Activated naive CD8-positive, alpha-beta T cell treated with anti-CD3 and anti-CD28 coated beads, Interleukin-2, amount 50 U/mL, for 16 hours (primary cell): ENCODE measurements around the gene SMARCAL1.

ENCODE experiments used
- DNase-seq: peaks from one replicate; pipeline ENCODE4 v3.0.0-alpha.2; 2020; ENCODE audit warnings: low read depth, low spot score

Gene SMARCAL1

GRCh38 chr2:216426938-216427337, 14.7 kb downstream of the SMARCAL1 start:
- DNase-seq: no peak

- DNase-seq: no peak
Observed at GRCh38 chr2:216428618-216429350, 16.5 kb downstream of the SMARCAL1 start.

GRCh38 chr2:216429428-216429827, 17.1 kb downstream of the SMARCAL1 start:
- no peak for DNase-seq

- DNase-seq: no peak
Observed at GRCh38 chr2:216430811-216431530, 18.7 kb downstream of the SMARCAL1 start.

GRCh38 chr2:216431531-216431856, 19.2 kb downstream of the SMARCAL1 start:
- no peak for DNase-seq

- no peak for DNase-seq
Observed at GRCh38 chr2:216436383-216436782, 24.1 kb downstream of the SMARCAL1 start.

GRCh38 chr2:216441308-216442010, 29.2 kb downstream of the SMARCAL1 start:
- DNase-seq: no peak

GRCh38 chr2:216445501-216445900, 33.2 kb downstream of the SMARCAL1 start:
- no peak for DNase-seq

- no peak for DNase-seq
Observed at GRCh38 chr2:216446343-216446742, 34.1 kb downstream of the SMARCAL1 start.

GRCh38 chr2:216447293-216447692, 35.0 kb downstream of the SMARCAL1 start:
- DNase-seq: no peak

- no peak for DNase-seq
Observed at GRCh38 chr2:216448829-216449228, 36.5 kb downstream of the SMARCAL1 start.

- no peak for DNase-seq
Observed at GRCh38 chr2:216450346-216450745, 38.1 kb downstream of the SMARCAL1 start.

GRCh38 chr2:216450784-216451183, 38.5 kb downstream of the SMARCAL1 start:
- DNase-seq: no peak

- DNase-seq: no peak
Observed at GRCh38 chr2:216453955-216454614, 41.8 kb downstream of the SMARCAL1 start.

- DNase-seq: no peak
Observed at GRCh38 chr2:216463148-216463547, 50.9 kb downstream of the SMARCAL1 start.

- no peak for DNase-seq
Observed at GRCh38 chr2:216464104-216464720, 51.9 kb downstream of the SMARCAL1 start.

GRCh38 chr2:216465579-216466195, 53.4 kb downstream of the SMARCAL1 start:
- no peak for DNase-seq

GRCh38 chr2:216467845-216468244, 55.6 kb downstream of the SMARCAL1 start:
- no peak for DNase-seq

- DNase-seq: no peak
Observed at GRCh38 chr2:216469661-216470060, 57.4 kb downstream of the SMARCAL1 start.

- no peak for DNase-seq
Observed at GRCh38 chr2:216473187-216473586, 60.9 kb downstream of the SMARCAL1 start.
